ENCODE data around the gene DSC1. TPM values are rescaled to one million over a fixed set of nuclear protein-coding genes. Genes with fewer than 3 reads are reported as not detected.

The DSC1 gene
- total and polyA plus RNA-seq, 10 of the 15 experiments (the other 5 are each of a cell fraction or from before 2014, with no cell fraction given), result 0.24 to 0.84 (median 0.44) TPM; not detected in 1

DNA sequence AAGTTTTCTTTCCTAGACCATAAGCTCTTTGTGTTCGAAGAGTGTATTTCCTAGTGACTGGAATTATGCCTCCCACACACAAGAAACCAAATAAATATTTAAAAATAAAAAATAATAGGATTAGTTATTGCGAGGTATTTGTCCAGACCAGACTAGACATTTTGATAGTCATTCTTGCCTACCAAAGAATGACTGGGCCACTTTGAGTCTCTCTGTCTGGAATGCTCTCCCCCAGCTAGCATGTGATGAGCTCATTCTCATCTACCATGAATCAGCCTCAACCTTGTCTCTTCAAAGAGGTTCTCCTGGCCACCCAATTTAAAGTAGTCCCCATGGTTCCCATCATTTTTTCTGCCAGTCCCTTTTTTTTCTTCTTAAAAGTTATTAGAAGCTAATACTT is 13.9 kb upstream of the DSC1 start:
- BruUV-seq (replicated peaks), result no TSS peak
- in situ Hi-C loops (cut with MboI), result no loop called here
- FAIRE-seq, result no peak
- H3K4me2 ChIP-seq (ENCODE audit: control insufficient read depth, insufficient read depth), result no peak overlapping the region
- ChIA-PET RAD21 (ENCODE audit: unreplicated experiment) (no interaction called here), CTCF (interaction anchor here (1.2 kb wide), 1 partner anchor 180 kb away, joined by 3 read pairs; no protein-coding TSS in a partner anchor), SMC1A (ENCODE audit: uncharacterized antibody, unreplicated experiment) (interaction anchor here (0.6 kb wide), 1 partner anchor 15 kb away, joined by 3 read pairs; no protein-coding TSS in a partner anchor), POLR2A (no interaction called here)
- H3K9ac ChIP-seq (ENCODE audit: control insufficient read depth, insufficient read depth, low read length), result no peak overlapping the region
- WGBS (ENCODE audit: insufficient coverage, insufficient replicate concordance, low lambda C conversion rate, missing lambda C conversion rate), result 28% methylated on average over 2 of the region's 2 CpGs
- TF ChIP-seq CBX3 (IDR thresholded peaks at IDR 0.05; ENCODE audit: borderline replicate concordance, low read depth), result no peak
- TF ChIP-seq ZNF217 (IDR thresholded peaks at IDR 0.05), result no peak
- TF ChIP-seq, protein P1, sequence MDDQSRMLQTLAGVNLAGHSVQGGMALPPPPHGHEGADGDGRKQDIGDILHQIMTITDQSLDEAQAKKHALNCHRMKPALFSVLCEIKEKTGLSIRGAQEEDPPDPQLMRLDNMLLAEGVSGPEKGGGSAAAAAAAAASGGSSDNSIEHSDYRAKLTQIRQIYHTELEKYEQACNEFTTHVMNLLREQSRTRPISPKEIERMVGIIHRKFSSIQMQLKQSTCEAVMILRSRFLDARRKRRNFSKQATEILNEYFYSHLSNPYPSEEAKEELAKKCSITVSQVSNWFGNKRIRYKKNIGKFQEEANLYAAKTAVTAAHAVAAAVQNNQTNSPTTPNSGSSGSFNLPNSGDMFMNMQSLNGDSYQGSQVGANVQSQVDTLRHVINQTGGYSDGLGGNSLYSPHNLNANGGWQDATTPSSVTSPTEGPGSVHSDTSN (IDR thresholded peaks at IDR 0.05; ENCODE audit: insufficient replicate concordance, low read depth, low read length), result no peak
- TF ChIP-seq, protein P2, sequence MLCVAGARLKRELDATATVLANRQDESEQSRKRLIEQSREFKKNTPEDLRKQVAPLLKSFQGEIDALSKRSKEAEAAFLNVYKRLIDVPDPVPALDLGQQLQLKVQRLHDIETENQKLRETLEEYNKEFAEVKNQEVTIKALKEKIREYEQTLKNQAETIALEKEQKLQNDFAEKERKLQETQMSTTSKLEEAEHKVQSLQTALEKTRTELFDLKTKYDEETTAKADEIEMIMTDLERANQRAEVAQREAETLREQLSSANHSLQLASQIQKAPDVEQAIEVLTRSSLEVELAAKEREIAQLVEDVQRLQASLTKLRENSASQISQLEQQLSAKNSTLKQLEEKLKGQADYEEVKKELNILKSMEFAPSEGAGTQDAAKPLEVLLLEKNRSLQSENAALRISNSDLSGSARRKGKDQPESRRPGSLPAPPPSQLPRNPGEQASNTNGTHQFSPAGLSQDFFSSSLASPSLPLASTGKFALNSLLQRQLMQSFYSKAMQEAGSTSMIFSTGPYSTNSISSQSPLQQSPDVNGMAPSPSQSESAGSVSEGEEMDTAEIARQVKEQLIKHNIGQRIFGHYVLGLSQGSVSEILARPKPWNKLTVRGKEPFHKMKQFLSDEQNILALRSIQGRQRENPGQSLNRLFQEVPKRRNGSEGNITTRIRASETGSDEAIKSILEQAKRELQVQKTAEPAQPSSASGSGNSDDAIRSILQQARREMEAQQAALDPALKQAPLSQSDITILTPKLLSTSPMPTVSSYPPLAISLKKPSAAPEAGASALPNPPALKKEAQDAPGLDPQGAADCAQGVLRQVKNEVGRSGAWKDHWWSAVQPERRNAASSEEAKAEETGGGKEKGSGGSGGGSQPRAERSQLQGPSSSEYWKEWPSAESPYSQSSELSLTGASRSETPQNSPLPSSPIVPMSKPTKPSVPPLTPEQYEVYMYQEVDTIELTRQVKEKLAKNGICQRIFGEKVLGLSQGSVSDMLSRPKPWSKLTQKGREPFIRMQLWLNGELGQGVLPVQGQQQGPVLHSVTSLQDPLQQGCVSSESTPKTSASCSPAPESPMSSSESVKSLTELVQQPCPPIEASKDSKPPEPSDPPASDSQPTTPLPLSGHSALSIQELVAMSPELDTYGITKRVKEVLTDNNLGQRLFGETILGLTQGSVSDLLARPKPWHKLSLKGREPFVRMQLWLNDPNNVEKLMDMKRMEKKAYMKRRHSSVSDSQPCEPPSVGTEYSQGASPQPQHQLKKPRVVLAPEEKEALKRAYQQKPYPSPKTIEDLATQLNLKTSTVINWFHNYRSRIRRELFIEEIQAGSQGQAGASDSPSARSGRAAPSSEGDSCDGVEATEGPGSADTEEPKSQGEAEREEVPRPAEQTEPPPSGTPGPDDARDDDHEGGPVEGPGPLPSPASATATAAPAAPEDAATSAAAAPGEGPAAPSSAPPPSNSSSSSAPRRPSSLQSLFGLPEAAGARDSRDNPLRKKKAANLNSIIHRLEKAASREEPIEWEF (IDR thresholded peaks at IDR 0.05; ENCODE audit: insufficient replicate concordance, low read depth, low read length), result no peak
- TF ChIP-seq RAD21 (IDR thresholded peaks at IDR 0.05; ENCODE audit: insufficient read depth, low read depth, low read length), result no peak
- TF ChIP-seq ZBED1 (IDR thresholded peaks at IDR 0.05; ENCODE audit: borderline replicate concordance), result no peak
- no peak for TF ChIP-seq GABPA (IDR thresholded peaks at IDR 0.05; ENCODE audit: low read depth)
- TF ChIP-seq JUNB (IDR thresholded peaks at IDR 0.05), result no peak
- no peak for TF ChIP-seq IRF4 (IDR thresholded peaks at IDR 0.05; ENCODE audit: low read depth, low read length)
- TF ChIP-seq, protein P3, sequence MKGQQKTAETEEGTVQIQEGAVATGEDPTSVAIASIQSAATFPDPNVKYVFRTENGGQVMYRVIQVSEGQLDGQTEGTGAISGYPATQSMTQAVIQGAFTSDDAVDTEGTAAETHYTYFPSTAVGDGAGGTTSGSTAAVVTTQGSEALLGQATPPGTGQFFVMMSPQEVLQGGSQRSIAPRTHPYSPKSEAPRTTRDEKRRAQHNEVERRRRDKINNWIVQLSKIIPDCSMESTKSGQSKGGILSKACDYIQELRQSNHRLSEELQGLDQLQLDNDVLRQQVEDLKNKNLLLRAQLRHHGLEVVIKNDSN (IDR thresholded peaks at IDR 0.05; ENCODE audit: borderline replicate concordance, extremely low read length, insufficient read depth, low read depth, low read length), result no peak
- no peak for TF ChIP-seq CEBPB (IDR thresholded peaks at IDR 0.05; ENCODE audit: borderline replicate concordance in 1 of 2, low read depth in 2 of 2, low read length in 2 of 2)
- no peak for TF ChIP-seq RAD51 (IDR thresholded peaks at IDR 0.05)
- no peaks in the 10 kb centered on the region for H3K36me3 ChIP-seq (ENCODE audit: control insufficient read depth in 2 of 2, insufficient read depth in 2 of 2, low read length in 1 of 2)
- DNase-seq (ENCODE audit: low read depth, low spot score), result no peak
- ATAC-seq, result no peak
- H3K9me3 ChIP-seq (replicated peaks; ENCODE audit: control insufficient read depth, insufficient read depth, low read length), result no peaks in the 10 kb centered on the region; the same call in 2 of the 3 replicates
- H2AFZ ChIP-seq (ENCODE audit: control insufficient read depth, low read depth, low read length), result no peak overlapping the region
- intact Hi-C loops (cut with micrococcal nuclease; ENCODE audit: unreplicated experiment), result no loop called here
- no peaks in the 10 kb centered on the region for H3K79me2 ChIP-seq (ENCODE audit: control insufficient read depth, insufficient read depth, low read length)
- H3K27ac ChIP-seq (ENCODE audit: control insufficient read depth, insufficient read depth), result no peak overlapping the region
- H3K27me3 ChIP-seq (replicated peaks in 1 of 2; ENCODE audit: control insufficient read depth in 2 of 2, insufficient read depth in 2 of 2, low read length in 1 of 2), result no peaks in the 10 kb centered on the region; a peak in 1 of 4 replicates
- no peak overlapping the region for H3K4me3 ChIP-seq
- H4K20me1 ChIP-seq (ENCODE audit: control insufficient read depth, insufficient read depth), result no peaks in the 10 kb centered on the region
- no peaks in the 10 kb centered on the region for H3K4me1 ChIP-seq (ENCODE audit: control insufficient read depth, insufficient read depth, low read length)
